Breast epithelium (tissue), 4 donors: ENCODE measurements around the gene EML1. TPM values are rescaled to one million over a fixed set of nuclear protein-coding genes. Genes with fewer than 3 reads are reported as not detected.
A peak's percentile ranks its signal among the peaks of the same experiment; 100 is the strongest.

Source experiments
- DNase-seq, 2 donors: peaks; one replicate each; pipeline ENCODE4 v3.0.0-alpha.2; 2019; ENCODE audit warnings: low spot score in 2 of 2
- H3K27ac ChIP-seq, 2 donors: fragments of 200-600 bp; sonication (generic) in 1 of 2; one replicate each; pipeline ENCODE4 v1.5.1; 2016 to 2019; ENCODE audit warnings: mild to moderate bottlenecking in 1 of 2
- H3K27me3 ChIP-seq, 2 donors: fragments of 200-600 bp; sonication (generic) in 1 of 2; one replicate each; pipeline versions ENCODE4 v1.5.1 to v1.6.0; 2017 to 2019; ENCODE audit warnings: control low read depth in 1 of 2, mild to moderate bottlenecking in 1 of 2
- H3K36me3 ChIP-seq: fragments of 200-600 bp; one replicate; pipeline ENCODE4 v1.5.1; 2019
- H3K4me1 ChIP-seq, 2 donors: fragments of 200-600 bp; sonication (generic); one replicate each; pipeline ENCODE4 v1.5.1; 2016 to 2019; ENCODE audit warnings: control low read depth in 1 of 2
- H3K4me3 ChIP-seq, 3 donors: fragments of 200-600 bp; sonication (generic); 1 replicate in 2 of 3; 2 replicates in 1 of 3; pipeline ENCODE4 v1.5.1; 2016 to 2019; ENCODE audit warnings: mild to moderate bottlenecking in 3 of 3, moderate library complexity in 2 of 3
- H3K9me3 ChIP-seq, 2 donors: fragments of 200-600 bp; sonication (generic) in 1 of 2; one replicate each; pipeline ENCODE4 v1.5.1; 2016 to 2019; ENCODE audit warnings: control low read depth in 1 of 2
- CTCF ChIP-seq, 3 donors: fragments of 450-650 bp; IDR thresholded peaks; one replicate each; pipeline ENCODE4 v1.5.1; 2016 to 2017; ENCODE audit warnings: antibody characterized with exemption in 3 of 3, mild to moderate bottlenecking in 3 of 3, moderate library complexity in 3 of 3
- POLR2A ChIP-seq: fragments of 450-650 bp; IDR thresholded peaks from one replicate; pipeline ENCODE4 v1.6.1; 2016; ENCODE audit warnings: antibody characterized with exemption, mild to moderate bottlenecking, moderate library complexity
- POLR2AphosphoS5 ChIP-seq, 3 donors: sonication (generic); formaldehyde crosslinking; IDR thresholded peaks; one replicate each; pipeline ENCODE4 v1.6.1; 2017; ENCODE audit warnings: antibody characterized with exemption in 3 of 3
- intact Hi-C: fragments of 100-400 bp; cut with DNase I; formaldehyde crosslinking; loops from one replicate; pipeline ENCODE4 v1.15.1; 2023; ENCODE audit warnings: low total_unique reads
- total RNA-seq, 3 donors: library from RNA; depleted of rRNA; stranded (reverse); fragments of >200 nt; gene quantifications; one replicate each; pipeline ENCODE4 v1.1.0, GENCODE V29; 2016

Gene EML1
- total RNA-seq, 3 donors from 2014 or later, result 11.3 to 26.1 (median 25.9) TPM

- no peaks in the 10 kb centered on the region for H3K4me1 ChIP-seq
- H3K27me3 ChIP-seq, result no peaks in the 10 kb centered on the region
- no peak for DNase-seq
- peak in 2 of 3 donors; percentile 19 to 70 for TF ChIP-seq POLR2AphosphoS5 (IDR thresholded peaks at IDR 0.05)
- TF ChIP-seq CTCF (IDR thresholded peaks at IDR 0.05), result no peak
- TF ChIP-seq POLR2A, result no peak
- peak overlapping the region; percentile 72 to 90 for H3K27ac ChIP-seq
- H3K9me3 ChIP-seq, result no peaks in the 10 kb centered on the region
- H3K36me3 ChIP-seq, result no peaks in the 10 kb centered on the region
- H3K4me3 ChIP-seq, result no peak overlapping the region
- intact Hi-C loops, result no loop called here
Measured at GRCh38 chr14:99809360-99809759, 16.1 kb downstream of the EML1 start.

- no peak overlapping the region for H3K4me3 ChIP-seq
Measured at GRCh38 chr14:99809859-99810558, 16.8 kb downstream of the EML1 start.

GRCh38 chr14:99810559-99810874 is 17.3 kb downstream of the EML1 start:
- H3K27me3 ChIP-seq, result no peaks in the 10 kb centered on the region
- H3K27ac ChIP-seq, result peak overlapping the region; percentile 72 to 90
- DNase-seq, result no peak
- no peak overlapping the region for H3K4me3 ChIP-seq
- H3K36me3 ChIP-seq, result no peaks in the 10 kb centered on the region
- no peaks in the 10 kb centered on the region for H3K9me3 ChIP-seq
- no peaks in the 10 kb centered on the region for H3K4me1 ChIP-seq
- no peak for TF ChIP-seq POLR2AphosphoS5 (IDR thresholded peaks at IDR 0.05)
- TF ChIP-seq CTCF (IDR thresholded peaks at IDR 0.05), result no peak
- no peak for TF ChIP-seq POLR2A
- intact Hi-C loops, result no loop called here

More at GRCh38 chr14:99809859-99810558, 16.8 kb downstream of the EML1 start:
- H3K36me3 ChIP-seq, result no peaks in the 10 kb centered on the region
- H3K4me1 ChIP-seq, result no peaks in the 10 kb centered on the region
- H3K27ac ChIP-seq, result peak overlapping the region; percentile 72 to 90
- H3K27me3 ChIP-seq, result no peaks in the 10 kb centered on the region
- no peak for DNase-seq
- H3K9me3 ChIP-seq, result no peaks in the 10 kb centered on the region
- intact Hi-C loops, result no loop called here
- TF ChIP-seq POLR2AphosphoS5 (IDR thresholded peaks at IDR 0.05), result no peak

GRCh38 chr14:99812096-99812750 is 19.0 kb downstream of the EML1 start:
- no peak for DNase-seq
- intact Hi-C loops, result no loop called here
- Histone ChIP-seq H3K9me3 (no peaks in the 10 kb centered on the region), H3K36me3 (no peaks in the 10 kb centered on the region), H3K27ac (no peak overlapping the region), H3K4me1 (no peaks in the 10 kb centered on the region), H3K4me3 (no peak overlapping the region), H3K27me3 (no peaks in the 10 kb centered on the region)
- TF ChIP-seq POLR2AphosphoS5 (IDR thresholded peaks at IDR 0.05), result no peak
- no peak for TF ChIP-seq CTCF (IDR thresholded peaks at IDR 0.05)
- no peak for TF ChIP-seq POLR2A

GRCh38 chr14:99812892-99813291 is 19.7 kb downstream of the EML1 start:
- no peaks in the 10 kb centered on the region for H3K4me1 ChIP-seq
- H3K27me3 ChIP-seq, result no peaks in the 10 kb centered on the region
- H3K27ac ChIP-seq, result no peak overlapping the region
- TF ChIP-seq CTCF (IDR thresholded peaks at IDR 0.05), result no peak
- intact Hi-C loops, result no loop called here
- no peak overlapping the region for H3K4me3 ChIP-seq
- no peaks in the 10 kb centered on the region for H3K36me3 ChIP-seq
- no peak for DNase-seq
- H3K9me3 ChIP-seq, result no peaks in the 10 kb centered on the region
